SU-DHL-6 (cell line): ENCODE results near the gene SUN1.

Experiments
- H2AFZ ChIP-seq: fragments of 200-600 bp; sonication (generic); 2 replicates; pipeline ENCODE4 v1.6.1; 2014; ENCODE audit warnings: low read depth, mild to moderate bottlenecking, moderate library complexity, mixed read lengths, antibody characterized with exemption, low read length; ENCODE audit not compliant: severe bottlenecking
- H3F3A ChIP-seq: fragments of 200-600 bp; shearing (Covaris generic); 2 replicates; pipeline ENCODE4 v1.6.0; 2016; ENCODE audit warnings: antibody characterized with exemption, mild to moderate bottlenecking; ENCODE audit not compliant: insufficient read depth
- H3K27ac ChIP-seq: fragments of 200-600 bp; sonication (generic); 2 replicates; pipeline ENCODE4 v1.5.1; 2016; ENCODE audit warnings: low read depth, mild to moderate bottlenecking, low read length, moderate library complexity, mixed read lengths
- H3K27me3 ChIP-seq: fragments of 200-600 bp; sonication (generic), shearing (Covaris generic); 2 replicates; pipeline ENCODE4 v1.6.0; 2014; ENCODE audit warnings: mild to moderate bottlenecking, low read length
- H3K36me3 ChIP-seq: fragments of 200-600 bp; sonication (generic); 2 replicates; pipeline ENCODE4 v1.6.1; 2014; ENCODE audit warnings: mild to moderate bottlenecking, low read length, mixed read lengths
- H3K4me2 ChIP-seq: fragments of 300-600, 200-600 bp; shearing (Covaris generic), sonication (generic); 2 replicates; pipeline ENCODE4 v1.6.0; 2014; ENCODE audit warnings: low read length, low read depth, mild to moderate bottlenecking; ENCODE audit not compliant: poor library complexity, severe bottlenecking
- H3K4me3 ChIP-seq: fragments of 200-600 bp; sonication (generic); 2 replicates; pipeline ENCODE4 v1.5.1; 2014; ENCODE audit warnings: antibody characterized with exemption, low read length, mild to moderate bottlenecking, mixed read lengths; ENCODE audit not compliant: insufficient read depth, poor library complexity, severe bottlenecking
- H3K79me2 ChIP-seq: fragments of 200-600 bp; sonication (generic); 2 replicates; pipeline ENCODE4 v1.6.1; 2014; ENCODE audit warnings: mild to moderate bottlenecking, low read length, moderate library complexity; ENCODE audit not compliant: insufficient read depth
- H3K9ac ChIP-seq: fragments of 200-600 bp; sonication (generic); 2 replicates; pipeline ENCODE4 v1.7.0; 2014; ENCODE audit warnings: mild to moderate bottlenecking, low read length
- H3K9me2 ChIP-seq: fragments of 200-600 bp; sonication (generic); replicated peaks from 2 replicates; pipeline ENCODE4 v1.6.1; 2014; ENCODE audit warnings: low read length; ENCODE audit not compliant: insufficient read depth
- H3K9me3 ChIP-seq: fragments of 200-600 bp; sonication (generic); 2 replicates; pipeline ENCODE4 v1.6.1; 2014; ENCODE audit warnings: low read length, mixed read lengths; ENCODE audit not compliant: insufficient read depth
- H4K20me1 ChIP-seq: fragments of 200-600 bp; sonication (generic); 2 replicates; pipeline ENCODE4 v1.6.1; 2014; ENCODE audit warnings: low read depth, mild to moderate bottlenecking, antibody characterized with exemption, low read length, moderate library complexity, mixed read lengths
- EZH2phosphoT487 ChIP-seq: fragments of 200-600 bp; sonication (generic), shearing (Covaris generic); conservative IDR thresholded peaks from 2 replicates; pipeline ENCODE4 v1.6.1; 2018; ENCODE audit warnings: mild to moderate bottlenecking, antibody characterized with exemption, low read length, moderate library complexity, mixed read lengths
- TF ChIP-seq, protein P1 (sequence below): fragments of 200-600 bp; sonication (generic); IDR thresholded peaks from one replicate; pipeline ENCODE4 v1.5.1; 2017; ENCODE audit warnings: antibody characterized with exemption, mild to moderate bottlenecking, low read length, moderate library complexity; ENCODE audit not compliant: insufficient read depth, poor library complexity, severe bottlenecking

Gene SUN1

DNA sequence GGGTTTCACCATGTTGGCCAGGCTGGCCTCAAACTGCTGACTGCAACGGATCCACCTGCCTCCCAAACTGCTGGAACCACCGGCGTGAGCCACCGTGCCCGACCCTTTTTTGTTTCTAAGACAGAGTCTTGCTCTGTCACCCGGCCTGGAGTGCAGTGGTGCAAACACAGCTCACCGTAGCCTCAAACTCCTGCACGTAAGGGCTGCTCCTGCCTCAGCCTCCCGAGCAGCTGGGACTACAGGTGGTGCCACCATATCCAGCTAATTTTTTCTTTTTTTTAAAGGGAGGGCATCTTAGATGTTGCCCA, 85.8 kb downstream of the SUN1 start:
- H3K4me2 ChIP-seq: no peak overlapping the region
- no peaks in the 10 kb centered on the region for H3K27me3 ChIP-seq
- no peak overlapping the region for H3K9ac ChIP-seq
- H4K20me1 ChIP-seq: no peaks in the 10 kb centered on the region
- H3K36me3 ChIP-seq: no peaks in the 10 kb centered on the region
- H2AFZ ChIP-seq: no peak overlapping the region
- no peaks in the 10 kb centered on the region for H3F3A ChIP-seq
- no peaks in the 10 kb centered on the region for H3K9me2 ChIP-seq
- no peak overlapping the region for H3K27ac ChIP-seq
- H3K79me2 ChIP-seq: no peaks in the 10 kb centered on the region
- H3K4me3 ChIP-seq: no peak overlapping the region
- no peak for TF ChIP-seq EZH2phosphoT487
- TF ChIP-seq, protein P1, sequence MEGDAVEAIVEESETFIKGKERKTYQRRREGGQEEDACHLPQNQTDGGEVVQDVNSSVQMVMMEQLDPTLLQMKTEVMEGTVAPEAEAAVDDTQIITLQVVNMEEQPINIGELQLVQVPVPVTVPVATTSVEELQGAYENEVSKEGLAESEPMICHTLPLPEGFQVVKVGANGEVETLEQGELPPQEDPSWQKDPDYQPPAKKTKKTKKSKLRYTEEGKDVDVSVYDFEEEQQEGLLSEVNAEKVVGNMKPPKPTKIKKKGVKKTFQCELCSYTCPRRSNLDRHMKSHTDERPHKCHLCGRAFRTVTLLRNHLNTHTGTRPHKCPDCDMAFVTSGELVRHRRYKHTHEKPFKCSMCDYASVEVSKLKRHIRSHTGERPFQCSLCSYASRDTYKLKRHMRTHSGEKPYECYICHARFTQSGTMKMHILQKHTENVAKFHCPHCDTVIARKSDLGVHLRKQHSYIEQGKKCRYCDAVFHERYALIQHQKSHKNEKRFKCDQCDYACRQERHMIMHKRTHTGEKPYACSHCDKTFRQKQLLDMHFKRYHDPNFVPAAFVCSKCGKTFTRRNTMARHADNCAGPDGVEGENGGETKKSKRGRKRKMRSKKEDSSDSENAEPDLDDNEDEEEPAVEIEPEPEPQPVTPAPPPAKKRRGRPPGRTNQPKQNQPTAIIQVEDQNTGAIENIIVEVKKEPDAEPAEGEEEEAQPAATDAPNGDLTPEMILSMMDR: no peak
- no peaks in the 10 kb centered on the region for H3K9me3 ChIP-seq

DNA sequence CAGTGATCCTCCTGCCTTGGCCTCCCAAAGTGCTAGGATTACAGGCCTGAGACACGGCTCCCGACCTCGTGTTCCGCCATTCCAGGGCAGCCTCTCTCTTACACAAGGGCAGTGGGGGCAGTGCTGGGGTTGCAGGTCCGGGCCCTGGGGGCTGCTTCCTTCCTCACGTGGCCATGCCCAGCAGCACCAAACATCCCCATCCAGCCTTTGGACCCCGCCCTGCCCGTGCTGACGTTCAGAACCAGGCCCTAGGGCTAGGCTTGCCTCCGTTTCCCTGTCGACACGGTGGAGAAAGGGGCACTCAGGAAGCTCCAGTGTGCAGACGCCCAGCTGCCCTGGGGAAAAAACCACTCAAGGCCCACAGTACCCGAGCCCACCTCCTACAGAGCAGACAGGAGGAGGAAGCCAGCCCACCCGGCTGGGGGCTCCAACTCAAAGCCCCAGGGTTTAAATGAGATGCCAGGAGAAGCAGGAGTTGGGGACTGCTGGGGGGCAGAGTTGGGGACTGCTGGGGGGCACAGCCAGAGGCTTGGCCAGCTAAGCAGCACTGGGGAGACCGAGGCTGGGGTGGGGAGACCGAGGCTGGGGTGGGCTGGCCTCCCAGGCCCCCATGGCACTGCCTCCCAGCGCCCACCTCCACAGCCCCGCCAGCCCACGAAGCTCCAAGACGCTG, 86.3 kb downstream of the SUN1 start:
- H3K4me2 ChIP-seq: no peak overlapping the region
- no peak overlapping the region for H2AFZ ChIP-seq
- TF ChIP-seq, protein P1: no peak
- TF ChIP-seq EZH2phosphoT487: no peak
- no peaks in the 10 kb centered on the region for H3K9me3 ChIP-seq
- H3K4me3 ChIP-seq: no peak overlapping the region
- no peaks in the 10 kb centered on the region for H3K36me3 ChIP-seq
- no peak overlapping the region for H3K9ac ChIP-seq
- no peak overlapping the region for H3K27ac ChIP-seq
- no peaks in the 10 kb centered on the region for H4K20me1 ChIP-seq
- H3K27me3 ChIP-seq: no peaks in the 10 kb centered on the region
- H3K9me2 ChIP-seq: no peaks in the 10 kb centered on the region
- H3K79me2 ChIP-seq: no peaks in the 10 kb centered on the region
- H3F3A ChIP-seq: no peaks in the 10 kb centered on the region

DNA sequence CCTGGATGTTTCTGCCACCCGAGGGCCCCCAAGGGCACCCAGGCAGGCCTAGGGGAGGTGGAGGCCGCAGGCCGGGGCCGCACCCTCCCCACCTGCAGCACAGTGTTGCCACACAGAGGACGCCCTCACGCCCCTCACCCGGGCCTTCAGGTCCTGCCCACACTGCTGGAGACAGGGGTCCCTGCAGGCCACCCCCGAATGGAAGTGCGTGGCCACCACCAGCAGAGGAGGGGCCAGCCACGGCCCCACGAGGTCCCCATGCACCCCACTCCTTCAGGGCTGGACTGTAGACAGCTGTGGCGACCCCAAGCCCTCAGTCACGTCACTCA, 86.8 kb downstream of the SUN1 start:
- TF ChIP-seq EZH2phosphoT487: no peak
- TF ChIP-seq, protein P1: no peak
- H3K27ac ChIP-seq: no peak overlapping the region
- H2AFZ ChIP-seq: no peak overlapping the region
- H3K36me3 ChIP-seq: no peaks in the 10 kb centered on the region
- H3K27me3 ChIP-seq: no peaks in the 10 kb centered on the region
- no peak overlapping the region for H3K4me3 ChIP-seq
- H4K20me1 ChIP-seq: no peaks in the 10 kb centered on the region
- H3K9ac ChIP-seq: no peak overlapping the region
- H3K79me2 ChIP-seq: no peaks in the 10 kb centered on the region
- H3K4me2 ChIP-seq: no peak overlapping the region
- no peaks in the 10 kb centered on the region for H3K9me2 ChIP-seq
- no peaks in the 10 kb centered on the region for H3K9me3 ChIP-seq
- H3F3A ChIP-seq: no peaks in the 10 kb centered on the region
